T-helper 2 cell treated with Interferon-gamma antibody and Interleukin-4, amounts not matched to agents 5 μg/mL and 100 μg/mL, for 36 hours (primary cell): ENCODE results near the gene BMP7.

Source experiments
- DNase-seq: peaks from one replicate; pipeline ENCODE4 v3.0.0; 2021; ENCODE audit warnings: low spot score
- H3K27ac Mint-ChIP-seq: one replicate; pipeline ENCODE4 v1.8.0; 2021; ENCODE audit warnings: mild to moderate bottlenecking, mixed read lengths
- H3K27me3 Mint-ChIP-seq: one replicate; pipeline ENCODE4 v1.8.0; 2021; ENCODE audit warnings: low read depth, mixed read lengths
- H3K36me3 Mint-ChIP-seq: one replicate; pipeline ENCODE4 v1.8.0; 2021; ENCODE audit warnings: low read depth, mixed read lengths
- H3K4me1 Mint-ChIP-seq: one replicate; pipeline ENCODE4 v1.8.0; 2021; ENCODE audit warnings: low read depth, mixed read lengths
- H3K4me3 Mint-ChIP-seq: one replicate; pipeline ENCODE4 v1.8.0; 2022; ENCODE audit warnings: mild to moderate bottlenecking, moderate library complexity, mixed read lengths
- H3K9me3 Mint-ChIP-seq: one replicate; pipeline ENCODE4 v1.8.0; 2021; ENCODE audit warnings: mixed read lengths

The BMP7 gene

DNA sequence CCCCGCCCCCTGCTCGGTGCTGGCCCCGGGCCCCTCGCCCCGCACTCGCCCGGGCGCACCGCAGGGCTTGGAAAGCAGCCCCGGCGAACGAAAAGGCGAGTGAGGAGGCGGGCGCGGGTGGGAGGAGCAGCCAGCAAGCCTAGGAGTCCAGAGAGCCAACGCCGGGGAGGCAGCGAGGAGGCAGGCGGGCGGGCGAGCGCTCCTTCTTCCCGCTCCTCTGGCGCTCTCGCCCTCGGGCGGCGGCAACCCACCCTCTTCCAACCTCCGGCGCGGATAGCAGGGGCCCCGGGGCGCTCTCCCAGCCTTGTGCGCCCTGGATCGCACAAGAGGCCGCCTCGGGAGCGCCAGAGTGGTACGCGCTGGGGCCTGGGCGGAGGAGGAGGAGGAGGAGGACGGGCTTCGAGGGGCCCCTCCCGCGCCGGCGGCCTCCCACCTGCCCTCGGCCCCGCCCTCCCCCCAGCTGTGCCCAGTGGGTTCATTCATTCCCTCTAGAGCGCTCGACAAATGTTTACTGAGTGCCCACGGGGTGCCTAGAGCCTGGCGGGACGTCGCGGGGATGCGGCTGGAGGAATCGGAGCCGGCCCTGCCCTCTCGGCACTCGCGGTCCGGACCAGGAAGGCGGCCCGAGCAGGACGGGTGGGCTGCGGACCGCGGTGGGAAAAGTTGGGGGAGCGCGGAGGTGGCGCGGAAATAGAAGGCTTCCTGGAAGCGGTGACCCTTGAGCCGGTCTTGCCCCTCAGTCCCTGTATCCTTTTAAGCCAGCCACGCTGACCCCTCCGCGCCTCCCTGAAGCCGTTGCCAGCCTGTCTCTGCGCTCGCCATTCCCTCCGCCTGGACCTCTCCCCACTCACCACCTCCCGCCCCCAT lies at the start of gene BMP7:
Gene BMP7 (minus strand): TSS at position 351 of the 867 bp plus-strand sequence. CDS start 519 bp downstream, outside the sequence.
- Mint-ChIP-seq H3K36me3 (no peaks in the 10 kb centered on the region), H3K27me3 (peaks cover 75% of the 10 kb centered on the region), H3K4me3 (no peak within 1 kb of the TSS), H3K27ac (no peak within 1 kb of the TSS), H3K9me3 (no peaks in the 10 kb centered on the region), H3K4me1 (peaks cover 3% of the 10 kb centered on the region)
- DNase-seq: no peak

DNA sequence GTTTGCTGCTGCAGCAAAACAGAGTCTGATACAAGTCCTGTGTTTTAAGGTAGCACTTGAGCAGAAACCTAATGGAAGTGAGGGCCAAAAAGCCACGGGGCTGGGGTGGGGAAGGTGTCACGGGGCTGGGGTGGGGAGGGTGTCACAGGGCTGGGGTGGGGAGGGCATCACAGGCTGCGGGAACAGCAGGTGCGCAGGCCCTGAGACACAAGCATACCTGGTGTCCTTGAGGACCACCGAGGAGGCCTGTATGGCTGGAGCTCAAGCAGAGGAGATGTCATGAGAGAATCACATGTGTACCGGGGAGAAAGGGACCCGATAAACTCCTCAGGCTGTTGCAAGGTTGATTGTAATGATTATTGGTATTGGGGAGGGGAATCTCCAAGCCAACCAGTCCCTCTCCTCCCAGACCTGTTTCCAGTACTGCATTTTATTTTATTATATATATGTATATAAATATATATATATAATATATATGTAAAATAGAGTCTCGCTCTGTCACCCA lies 49.6 kb upstream of the BMP7 start:
- H3K36me3 Mint-ChIP-seq: no peaks in the 10 kb centered on the region
- no peak for DNase-seq

GRCh38 chr20:57315083-57315975 lies 48.9 kb upstream of the BMP7 start:
- DNase-seq: no peak
- Mint-ChIP-seq H3K27ac (no peak overlapping the region), H3K27me3 (peaks cover 1% of the 10 kb centered on the region), H3K9me3 (no peaks in the 10 kb centered on the region), H3K36me3 (no peaks in the 10 kb centered on the region), H3K4me3 (no peak overlapping the region), H3K4me1 (peaks cover 2% of the 10 kb centered on the region)

More for the DNA sequence above, 49.6 kb upstream of the BMP7 start:
- H3K27me3 Mint-ChIP-seq: peaks cover 3% of the 10 kb centered on the region
- no peak overlapping the region for H3K27ac Mint-ChIP-seq
- peaks cover 2% of the 10 kb centered on the region for H3K4me1 Mint-ChIP-seq
- no peaks in the 10 kb centered on the region for H3K9me3 Mint-ChIP-seq
- no peak overlapping the region for H3K4me3 Mint-ChIP-seq

GRCh38 chr20:57313951-57314350 lies 47.5 kb upstream of the BMP7 start:
- no peak overlapping the region for H3K27ac Mint-ChIP-seq
- H3K4me3 Mint-ChIP-seq: no peak overlapping the region
- H3K36me3 Mint-ChIP-seq: no peaks in the 10 kb centered on the region
- no peaks in the 10 kb centered on the region for H3K27me3 Mint-ChIP-seq
- H3K9me3 Mint-ChIP-seq: no peaks in the 10 kb centered on the region
- no peak for DNase-seq
- H3K4me1 Mint-ChIP-seq: peaks cover 2% of the 10 kb centered on the region

DNA sequence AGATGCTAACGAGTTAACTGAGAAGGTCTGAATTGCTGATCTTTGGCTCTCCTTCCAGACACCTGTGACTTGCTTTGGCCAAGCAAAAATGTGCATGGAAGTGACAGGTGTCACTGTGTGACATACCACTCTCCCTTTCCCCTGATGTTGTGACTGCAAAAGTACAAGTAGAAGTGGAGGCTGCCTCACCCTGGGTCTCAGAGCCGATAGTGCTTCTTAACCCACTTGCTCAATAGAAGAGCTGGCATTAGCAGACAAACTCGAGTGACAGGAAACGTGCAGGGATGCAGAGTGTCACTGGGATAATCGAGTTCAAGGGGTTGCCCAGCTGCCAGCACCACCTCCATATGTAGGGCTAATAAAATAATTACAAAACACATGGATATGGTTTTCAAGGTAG lies 46.8 kb upstream of the BMP7 start:
- no peak overlapping the region for H3K4me3 Mint-ChIP-seq
- no peaks in the 10 kb centered on the region for H3K27me3 Mint-ChIP-seq

DNA sequence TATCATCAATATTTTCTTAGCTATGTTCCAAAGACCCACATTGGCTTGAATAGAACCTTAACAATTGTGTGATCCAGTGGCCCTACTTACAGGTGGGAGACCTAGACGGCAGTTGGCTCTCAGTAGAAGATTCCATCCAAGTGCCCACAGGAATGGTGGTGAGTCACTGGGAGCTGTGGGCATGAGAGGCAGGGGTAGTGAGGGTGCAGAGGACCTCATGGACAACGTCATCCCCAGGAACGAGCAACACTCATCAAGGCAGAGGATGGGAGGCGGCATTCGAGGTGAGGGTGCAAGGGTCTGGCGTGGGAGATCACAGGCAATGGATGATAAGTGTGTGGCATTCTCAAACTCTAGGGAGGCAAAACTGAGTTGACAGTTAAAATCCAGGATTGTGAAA lies 45.7 kb upstream of the BMP7 start:
- Mint-ChIP-seq H3K4me1 (no peaks in the 10 kb centered on the region), H3K27me3 (no peaks in the 10 kb centered on the region), H3K36me3 (no peaks in the 10 kb centered on the region), H3K27ac (no peak overlapping the region), H3K4me3 (no peak overlapping the region), H3K9me3 (no peaks in the 10 kb centered on the region)
- no peak for DNase-seq

More for the DNA sequence above, 46.8 kb upstream of the BMP7 start:
- no peak overlapping the region for H3K27ac Mint-ChIP-seq
- H3K36me3 Mint-ChIP-seq: no peaks in the 10 kb centered on the region
- H3K9me3 Mint-ChIP-seq: no peaks in the 10 kb centered on the region
- H3K4me1 Mint-ChIP-seq: peaks cover 2% of the 10 kb centered on the region
- no peak for DNase-seq

- H3K4me1 Mint-ChIP-seq: no peaks in the 10 kb centered on the region
- H3K9me3 Mint-ChIP-seq: no peaks in the 10 kb centered on the region
- no peak overlapping the region for H3K4me3 Mint-ChIP-seq
- DNase-seq: no peak
- no peaks in the 10 kb centered on the region for H3K27me3 Mint-ChIP-seq
- no peaks in the 10 kb centered on the region for H3K36me3 Mint-ChIP-seq
- H3K27ac Mint-ChIP-seq: no peak overlapping the region
Measured at GRCh38 chr20:57310821-57311514, 44.5 kb upstream of the BMP7 start.

- H3K27me3 Mint-ChIP-seq: no peaks in the 10 kb centered on the region
- H3K36me3 Mint-ChIP-seq: no peaks in the 10 kb centered on the region
- DNase-seq: no peak
- no peak overlapping the region for H3K4me3 Mint-ChIP-seq
- H3K4me1 Mint-ChIP-seq: no peaks in the 10 kb centered on the region
- H3K27ac Mint-ChIP-seq: no peak overlapping the region
- no peaks in the 10 kb centered on the region for H3K9me3 Mint-ChIP-seq
Measured at GRCh38 chr20:57309544-57310115, 43.2 kb upstream of the BMP7 start.

GRCh38 chr20:57308451-57309271 lies 42.2 kb upstream of the BMP7 start:
- no peak overlapping the region for H3K27ac Mint-ChIP-seq

GRCh38 chr20:57306747-57307146 lies 40.3 kb upstream of the BMP7 start:
- H3K27me3 Mint-ChIP-seq: no peaks in the 10 kb centered on the region
- no peaks in the 10 kb centered on the region for H3K9me3 Mint-ChIP-seq
- no peak overlapping the region for H3K4me3 Mint-ChIP-seq

More at GRCh38 chr20:57308451-57309271, 42.2 kb upstream of the BMP7 start:
- Mint-ChIP-seq H3K27me3 (no peaks in the 10 kb centered on the region), H3K4me3 (no peak overlapping the region), H3K9me3 (no peaks in the 10 kb centered on the region), H3K4me1 (no peaks in the 10 kb centered on the region), H3K36me3 (no peaks in the 10 kb centered on the region)
- DNase-seq: no peak

GRCh38 chr20:57301026-57301425 lies 34.6 kb upstream of the BMP7 start:
- no peaks in the 10 kb centered on the region for H3K9me3 Mint-ChIP-seq
- H3K4me1 Mint-ChIP-seq: no peaks in the 10 kb centered on the region
- H3K27ac Mint-ChIP-seq: no peak overlapping the region

More at GRCh38 chr20:57306747-57307146, 40.3 kb upstream of the BMP7 start:
- DNase-seq: no peak
- Mint-ChIP-seq H3K4me1 (no peaks in the 10 kb centered on the region), H3K36me3 (no peaks in the 10 kb centered on the region), H3K27ac (no peak overlapping the region)

DNA sequence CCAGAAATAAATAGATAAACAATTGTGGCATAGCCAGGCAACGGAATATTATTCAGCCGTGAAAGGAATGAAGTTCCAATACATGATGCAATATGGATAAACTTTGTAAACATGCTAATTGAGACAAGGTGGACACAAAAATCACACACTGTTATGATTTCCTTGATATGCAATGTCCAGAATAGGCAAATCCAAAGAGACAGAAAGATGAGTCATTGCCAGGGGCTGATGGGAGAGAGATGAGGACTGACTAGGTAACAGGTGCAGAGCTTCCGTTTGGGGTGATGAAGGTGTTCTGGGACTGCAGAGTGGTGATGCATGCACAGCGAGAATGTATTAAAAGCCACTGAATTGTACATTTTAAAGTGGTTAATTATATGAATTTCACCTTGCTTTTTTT lies 32.0 kb upstream of the BMP7 start:
- Mint-ChIP-seq H3K27me3 (peaks cover 2% of the 10 kb centered on the region), H3K9me3 (no peaks in the 10 kb centered on the region), H3K4me1 (no peaks in the 10 kb centered on the region), H3K27ac (no peak overlapping the region), H3K4me3 (no peak overlapping the region), H3K36me3 (no peaks in the 10 kb centered on the region)
- no peak for DNase-seq

More at GRCh38 chr20:57301026-57301425, 34.6 kb upstream of the BMP7 start:
- H3K36me3 Mint-ChIP-seq: no peaks in the 10 kb centered on the region
- H3K4me3 Mint-ChIP-seq: no peak overlapping the region
- DNase-seq: no peak
- peaks cover 2% of the 10 kb centered on the region for H3K27me3 Mint-ChIP-seq
